ENCODE results near the gene ANXA6.
A peak's percentile ranks its signal among the peaks of the same experiment; 100 is the strongest.

ANXA6 gene

DNA sequence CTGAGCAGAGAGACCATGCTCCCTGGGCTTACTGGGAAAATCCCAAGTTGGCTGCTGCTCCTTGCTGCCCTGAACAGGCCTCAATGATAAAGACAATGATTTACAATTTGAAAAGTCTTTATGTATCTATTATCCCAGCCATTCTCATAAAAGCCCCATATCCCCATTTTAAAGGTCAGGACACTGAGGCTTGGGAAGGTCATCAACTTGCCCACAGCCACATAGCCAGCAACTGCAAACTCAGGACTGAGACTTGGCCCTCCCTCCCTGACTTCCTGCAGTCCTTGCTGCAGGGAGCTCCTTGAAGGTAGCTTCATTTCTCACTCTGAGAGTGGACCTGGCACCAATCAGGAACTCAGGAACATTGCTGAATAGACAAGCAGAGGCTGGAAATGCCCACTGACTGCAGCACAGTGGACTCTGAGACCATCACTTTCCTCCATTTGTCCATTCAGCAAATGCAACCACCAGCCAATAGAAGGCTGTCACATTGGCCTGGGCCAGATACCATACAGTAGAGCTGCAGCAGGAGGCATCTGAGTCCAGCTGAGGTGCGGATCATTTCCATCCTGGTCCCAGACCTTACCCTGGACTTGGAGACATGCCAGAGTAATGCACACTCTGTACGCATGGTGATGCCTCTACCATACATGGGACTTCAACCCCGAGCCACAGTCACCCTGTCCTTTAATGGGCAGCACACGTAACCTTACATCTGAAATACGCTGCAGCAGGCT, 95.0 kb downstream of the ANXA6 start:
- peak overlapping the region in 1 of 2 donors; percentile 15 for H3K4me3 ChIP-seq (ENCODE audit: low read length in 2 of 2)
- peaks cover 16 to 41% of the 10 kb centered on the region in 2 donors for H3K36me3 ChIP-seq (ENCODE audit: control insufficient read depth in 2 of 2, insufficient read depth in 2 of 2, low read length in 2 of 2)
- peak overlapping the region; percentile 37 for H3K27ac ChIP-seq (ENCODE audit: low read length)
- H3K9ac ChIP-seq (ENCODE audit: low read length in 2 of 2): no peak overlapping the region
- H3K27me3 ChIP-seq (ENCODE audit: control insufficient read depth in 1 of 2, insufficient read depth in 2 of 2, low read length in 2 of 2): no peaks in the 10 kb centered on the region
- peaks cover 63% of the 10 kb centered on the region for H3K4me1 ChIP-seq (ENCODE audit: control insufficient read depth, insufficient read depth, low read length)
- no peaks in the 10 kb centered on the region for H3K9me3 ChIP-seq (ENCODE audit: control insufficient read depth in 2 of 2, low read length in 2 of 2)

DNA sequence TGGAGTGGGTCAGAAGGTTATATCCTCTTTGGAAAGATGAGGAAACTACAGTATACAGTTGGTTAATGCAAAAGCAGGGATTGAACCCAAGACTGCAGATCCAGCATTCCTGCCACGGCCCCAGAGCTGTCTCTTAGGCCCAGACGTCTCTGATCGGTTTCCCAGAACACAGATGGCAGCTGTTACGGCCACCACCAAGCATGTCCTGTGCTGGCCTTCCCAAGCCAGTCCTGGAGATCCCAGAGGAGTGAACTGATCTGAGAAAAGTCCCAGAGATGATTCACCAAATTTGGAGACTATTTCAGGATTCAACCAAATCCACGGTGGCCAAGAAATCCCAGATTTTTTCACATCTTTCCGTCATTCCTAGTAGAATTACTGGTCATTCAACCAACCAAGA, 96.8 kb downstream of the ANXA6 start:
- no peaks in the 10 kb centered on the region for H3K27me3 ChIP-seq (ENCODE audit: control insufficient read depth in 1 of 2, insufficient read depth in 2 of 2, low read length in 2 of 2)
- peaks cover 50% of the 10 kb centered on the region for H3K4me1 ChIP-seq (ENCODE audit: control insufficient read depth, insufficient read depth, low read length)
- no peak overlapping the region for H3K9ac ChIP-seq (ENCODE audit: low read length in 2 of 2)
- no peak overlapping the region for H3K4me3 ChIP-seq (ENCODE audit: low read length in 2 of 2)
- no peak overlapping the region for H3K27ac ChIP-seq (ENCODE audit: low read length)
- no peaks in the 10 kb centered on the region for H3K9me3 ChIP-seq (ENCODE audit: control insufficient read depth in 2 of 2, low read length in 2 of 2)
- peaks cover 15 to 48% of the 10 kb centered on the region in 2 donors for H3K36me3 ChIP-seq (ENCODE audit: control insufficient read depth in 2 of 2, insufficient read depth in 2 of 2, low read length in 2 of 2)

DNA sequence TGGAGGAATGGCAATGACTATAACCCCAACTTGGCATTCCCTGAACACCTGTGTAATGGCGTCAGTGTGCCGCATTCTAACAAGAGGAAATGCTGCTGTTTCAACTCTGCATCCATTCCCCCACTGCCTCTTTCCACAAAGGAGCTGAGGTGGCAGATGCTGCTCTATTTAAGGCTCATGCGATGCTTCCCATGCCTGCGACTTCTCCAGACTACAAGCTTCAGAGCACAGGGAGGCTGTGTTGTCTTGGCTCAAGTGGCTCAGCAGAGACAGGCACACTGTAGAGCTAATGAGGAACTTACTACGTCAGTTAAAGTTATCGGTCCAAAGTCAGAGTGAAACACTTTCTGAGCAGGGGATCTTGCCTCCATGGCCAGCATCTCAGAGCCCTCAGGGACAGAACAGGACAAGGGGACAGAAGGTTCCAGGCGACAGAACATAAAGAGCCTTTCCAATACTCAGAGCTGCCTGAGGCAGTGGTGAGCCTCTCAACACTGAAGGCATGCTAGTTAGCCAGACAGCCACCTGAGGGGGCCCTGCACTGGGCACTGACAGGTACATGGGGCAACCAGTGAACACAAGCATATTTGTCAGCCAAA, 98.6 kb downstream of the ANXA6 start:
- Histone ChIP-seq H3K4me3 (ENCODE audit: low read length in 2 of 2) (no peak overlapping the region), H3K4me1 (ENCODE audit: control insufficient read depth, insufficient read depth, low read length) (peaks cover 39% of the 10 kb centered on the region), H3K36me3 (ENCODE audit: control insufficient read depth in 2 of 2, insufficient read depth in 2 of 2, low read length in 2 of 2) (peaks cover 25 to 58% of the 10 kb centered on the region in 2 donors), H3K27me3 (ENCODE audit: control insufficient read depth in 1 of 2, insufficient read depth in 2 of 2, low read length in 2 of 2) (no peaks in the 10 kb centered on the region), H3K27ac (ENCODE audit: low read length) (no peak overlapping the region), H3K9me3 (ENCODE audit: control insufficient read depth in 2 of 2, low read length in 2 of 2) (no peaks in the 10 kb centered on the region), H3K9ac (ENCODE audit: low read length in 2 of 2) (no peak overlapping the region)

DNA sequence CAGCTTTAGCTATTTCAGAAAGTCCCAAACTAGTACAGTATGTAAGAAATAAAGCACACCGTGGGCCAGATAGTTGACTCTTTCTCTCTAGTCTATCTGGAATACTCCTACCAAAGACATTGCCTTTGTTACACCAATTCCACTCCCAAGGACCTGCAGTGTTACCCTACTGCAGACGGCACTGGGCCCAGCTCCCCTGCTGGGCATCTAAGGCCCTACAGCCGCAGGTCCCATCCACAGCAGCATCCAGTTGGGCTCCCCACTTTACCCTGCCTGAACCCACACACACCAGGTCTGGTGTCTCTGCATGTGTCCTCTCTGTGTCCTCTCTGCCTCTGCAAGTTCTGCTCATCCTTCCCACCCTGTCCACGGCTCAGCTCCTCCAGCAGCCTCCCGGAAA, 99.3 kb downstream of the ANXA6 start:
- no peaks in the 10 kb centered on the region for H3K9me3 ChIP-seq (ENCODE audit: control insufficient read depth in 2 of 2, low read length in 2 of 2)
- H3K36me3 ChIP-seq (ENCODE audit: control insufficient read depth in 2 of 2, insufficient read depth in 2 of 2, low read length in 2 of 2): peaks cover 29 to 65% of the 10 kb centered on the region in 2 donors
- no peak overlapping the region for H3K4me3 ChIP-seq (ENCODE audit: low read length in 2 of 2)
- no peaks in the 10 kb centered on the region for H3K27me3 ChIP-seq (ENCODE audit: control insufficient read depth in 1 of 2, insufficient read depth in 2 of 2, low read length in 2 of 2)
- H3K9ac ChIP-seq (ENCODE audit: low read length in 2 of 2): no peak overlapping the region
- peaks cover 32% of the 10 kb centered on the region for H3K4me1 ChIP-seq (ENCODE audit: control insufficient read depth, insufficient read depth, low read length)
- H3K27ac ChIP-seq (ENCODE audit: low read length): no peak overlapping the region

DNA sequence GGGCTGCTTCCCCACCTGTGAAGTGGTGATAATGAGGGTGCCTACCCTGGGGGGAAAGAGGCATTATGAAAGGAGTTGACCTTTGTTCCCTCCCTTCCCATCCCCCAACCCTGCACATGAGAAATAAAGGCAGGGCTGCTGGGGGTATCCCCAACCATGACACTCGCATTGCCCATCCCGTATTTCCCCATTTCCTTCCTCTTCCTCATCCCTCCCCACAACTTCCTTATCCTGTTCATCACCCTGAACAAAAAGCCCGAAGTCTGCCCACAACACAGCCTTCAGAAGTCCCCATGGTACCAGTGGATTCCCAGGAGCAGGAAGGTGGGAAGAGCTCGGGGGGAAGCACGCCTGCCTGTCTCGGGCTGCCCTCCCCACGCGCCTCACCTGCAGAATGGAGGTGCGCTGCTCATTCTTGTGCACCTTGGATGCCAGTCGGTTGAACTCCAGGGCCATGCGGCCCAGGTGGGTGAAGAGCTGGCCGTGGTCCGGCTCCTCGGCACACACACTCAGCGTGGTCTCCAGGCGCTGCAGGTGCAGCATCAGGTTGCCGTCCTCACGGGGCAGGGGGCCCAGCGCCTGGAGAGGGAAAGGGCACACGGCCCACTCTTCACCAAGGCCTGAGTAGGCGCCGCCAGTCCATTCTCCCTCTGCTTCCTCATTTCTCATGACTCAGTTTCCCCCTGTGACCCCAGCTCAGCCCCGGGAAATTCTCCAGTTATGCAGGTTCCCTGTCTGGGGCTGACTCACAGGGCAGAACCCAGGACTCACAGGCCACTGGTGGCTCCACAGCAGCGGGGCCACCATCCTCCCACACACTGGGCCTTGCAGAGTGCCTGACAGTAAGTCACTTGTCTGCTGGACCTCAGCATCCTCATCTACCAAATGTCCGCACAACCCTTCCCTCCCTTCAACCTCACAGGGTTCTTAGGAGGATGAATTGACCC, 100.9 kb downstream of the ANXA6 start:
- Histone ChIP-seq H3K9me3 (ENCODE audit: control insufficient read depth in 2 of 2, low read length in 2 of 2) (no peaks in the 10 kb centered on the region), H3K4me1 (ENCODE audit: control insufficient read depth, insufficient read depth, low read length) (peaks cover 26% of the 10 kb centered on the region), H3K27ac (ENCODE audit: low read length) (no peak overlapping the region), H3K36me3 (ENCODE audit: control insufficient read depth in 2 of 2, insufficient read depth in 2 of 2, low read length in 2 of 2) (peaks cover 26 to 57% of the 10 kb centered on the region in 2 donors), H3K27me3 (ENCODE audit: control insufficient read depth in 1 of 2, insufficient read depth in 2 of 2, low read length in 2 of 2) (no peaks in the 10 kb centered on the region), H3K9ac (ENCODE audit: low read length in 2 of 2) (no peak overlapping the region), H3K4me3 (ENCODE audit: low read length in 2 of 2) (no peak overlapping the region)

DNA sequence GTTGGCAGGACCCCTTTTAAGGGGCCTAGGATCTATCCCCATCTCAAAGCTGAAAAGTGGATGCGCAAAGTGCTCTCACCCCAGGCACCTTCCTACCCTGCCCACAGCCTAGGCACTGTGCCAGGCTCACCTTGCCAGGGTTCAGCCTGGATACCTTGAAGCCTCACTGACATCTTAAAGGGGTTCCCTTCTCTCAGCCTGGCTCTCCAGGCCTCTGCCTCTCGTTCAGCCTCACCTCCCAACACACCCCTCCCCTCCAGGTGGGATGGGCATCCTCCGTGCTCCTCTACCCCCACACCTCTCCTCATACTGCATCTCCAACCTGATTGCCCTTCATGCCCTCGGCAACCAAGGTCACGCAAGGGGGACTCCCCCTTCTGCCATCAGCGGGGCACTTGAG, 102.2 kb downstream of the ANXA6 start:
- Histone ChIP-seq H3K4me3 (ENCODE audit: low read length in 2 of 2) (no peak overlapping the region), H3K9ac (ENCODE audit: low read length in 2 of 2) (no peak overlapping the region), H3K36me3 (ENCODE audit: control insufficient read depth in 2 of 2, insufficient read depth in 2 of 2, low read length in 2 of 2) (peaks cover 33 to 50% of the 10 kb centered on the region in 2 donors), H3K9me3 (ENCODE audit: control insufficient read depth in 2 of 2, low read length in 2 of 2) (no peaks in the 10 kb centered on the region), H3K27me3 (ENCODE audit: control insufficient read depth in 1 of 2, insufficient read depth in 2 of 2, low read length in 2 of 2) (no peaks in the 10 kb centered on the region), H3K4me1 (ENCODE audit: control insufficient read depth, insufficient read depth, low read length) (peaks cover 18% of the 10 kb centered on the region), H3K27ac (ENCODE audit: low read length) (no peak overlapping the region)

DNA sequence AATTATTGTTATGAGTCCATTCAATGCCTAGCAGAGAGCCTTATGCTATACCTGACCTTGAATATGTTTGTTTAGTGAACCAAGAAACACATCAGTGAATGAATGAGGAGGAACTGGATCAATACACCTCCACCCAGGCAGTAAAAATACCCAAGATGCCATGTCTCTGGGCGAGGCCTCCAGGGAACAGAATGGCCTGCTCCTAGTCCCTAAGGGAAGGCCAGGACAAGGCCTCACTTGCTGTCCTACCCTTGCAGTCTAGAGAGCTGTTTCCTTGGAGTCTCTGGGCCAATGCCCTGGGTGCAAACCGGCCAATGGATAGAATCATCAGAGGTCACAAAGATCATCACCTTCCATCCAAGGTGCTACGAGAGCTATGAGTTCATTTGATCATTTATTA, 102.9 kb downstream of the ANXA6 start:
- peaks cover 35 to 52% of the 10 kb centered on the region in 2 donors for H3K36me3 ChIP-seq (ENCODE audit: control insufficient read depth in 2 of 2, insufficient read depth in 2 of 2, low read length in 2 of 2)
- no peaks in the 10 kb centered on the region for H3K9me3 ChIP-seq (ENCODE audit: control insufficient read depth in 2 of 2, low read length in 2 of 2)
- H3K27me3 ChIP-seq (ENCODE audit: control insufficient read depth in 1 of 2, insufficient read depth in 2 of 2, low read length in 2 of 2): no peaks in the 10 kb centered on the region
- H3K27ac ChIP-seq (ENCODE audit: low read length): no peak overlapping the region
- H3K4me1 ChIP-seq (ENCODE audit: control insufficient read depth, insufficient read depth, low read length): peaks cover 12% of the 10 kb centered on the region
- H3K9ac ChIP-seq (ENCODE audit: low read length in 2 of 2): no peak overlapping the region
- H3K4me3 ChIP-seq (ENCODE audit: low read length in 2 of 2): no peak overlapping the region

DNA sequence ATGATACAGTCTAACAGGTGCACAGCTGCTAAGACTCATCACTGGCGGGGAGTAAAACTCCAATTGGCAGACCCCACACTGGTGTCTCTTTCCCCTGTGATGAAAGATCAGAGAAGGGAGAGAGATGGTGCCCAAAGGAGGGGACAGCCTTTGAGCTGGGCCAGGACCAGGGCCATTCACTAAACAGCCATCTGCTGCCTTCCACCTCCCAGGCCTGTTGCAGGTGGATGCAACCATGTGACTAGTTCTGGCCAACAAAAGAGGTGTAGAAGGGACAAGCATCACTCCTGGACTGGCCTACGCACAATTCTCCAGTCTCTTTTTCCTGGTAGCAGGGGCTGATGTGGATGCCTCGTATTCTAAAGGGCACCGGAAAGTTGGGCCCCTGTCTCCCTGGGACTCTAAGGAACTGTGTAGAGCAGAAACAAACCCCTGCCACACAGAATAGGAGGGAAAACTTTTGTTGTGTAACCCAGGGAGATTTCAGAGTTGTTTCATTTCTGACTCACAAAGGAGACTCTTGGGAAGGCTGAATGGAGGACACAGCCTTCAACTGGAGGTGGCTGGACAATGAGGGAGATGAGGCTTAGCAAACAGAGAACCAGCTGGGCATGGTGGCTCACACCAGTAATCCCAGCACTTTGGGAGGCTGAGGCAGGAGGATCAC, 103.7 kb downstream of the ANXA6 start:
- no peaks in the 10 kb centered on the region for H3K9me3 ChIP-seq (ENCODE audit: control insufficient read depth in 2 of 2, low read length in 2 of 2)
- no peaks in the 10 kb centered on the region for H3K27me3 ChIP-seq (ENCODE audit: control insufficient read depth in 1 of 2, insufficient read depth in 2 of 2, low read length in 2 of 2)
- no peak overlapping the region for H3K27ac ChIP-seq (ENCODE audit: low read length)
- H3K9ac ChIP-seq (ENCODE audit: low read length in 2 of 2): no peak overlapping the region
- H3K4me1 ChIP-seq (ENCODE audit: control insufficient read depth, insufficient read depth, low read length): peaks cover 10% of the 10 kb centered on the region
- peaks cover 41 to 56% of the 10 kb centered on the region in 2 donors for H3K36me3 ChIP-seq (ENCODE audit: control insufficient read depth in 2 of 2, insufficient read depth in 2 of 2, low read length in 2 of 2)
- no peak overlapping the region for H3K4me3 ChIP-seq (ENCODE audit: low read length in 2 of 2)

DNA sequence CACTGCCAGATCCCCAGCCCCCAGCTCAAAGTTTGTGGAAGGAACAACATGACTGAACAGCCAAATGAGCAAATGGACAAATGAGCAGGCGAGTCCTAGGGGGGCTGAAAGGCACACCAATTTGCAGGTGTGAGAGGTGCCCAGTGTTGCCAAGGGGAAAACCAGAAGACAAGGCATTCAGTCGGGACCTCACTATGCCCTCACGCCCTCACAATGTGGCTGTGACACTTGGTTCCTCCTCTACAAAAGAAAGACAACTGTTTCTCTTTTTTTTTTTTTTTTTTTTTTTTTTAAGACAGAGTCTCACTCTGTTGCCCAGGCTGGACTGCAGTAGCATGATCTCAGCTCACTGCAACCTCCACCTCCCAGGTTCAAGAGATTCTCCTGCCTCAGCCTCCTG, 104.7 kb downstream of the ANXA6 start:
- no peaks in the 10 kb centered on the region for H3K9me3 ChIP-seq (ENCODE audit: control insufficient read depth in 2 of 2, low read length in 2 of 2)
- peaks cover 13% of the 10 kb centered on the region for H3K4me1 ChIP-seq (ENCODE audit: control insufficient read depth, insufficient read depth, low read length)
- H3K27me3 ChIP-seq (ENCODE audit: control insufficient read depth in 1 of 2, insufficient read depth in 2 of 2, low read length in 2 of 2): no peaks in the 10 kb centered on the region
- no peak overlapping the region for H3K27ac ChIP-seq (ENCODE audit: low read length)
- H3K36me3 ChIP-seq (ENCODE audit: control insufficient read depth in 2 of 2, insufficient read depth in 2 of 2, low read length in 2 of 2): peaks cover 46 to 57% of the 10 kb centered on the region in 2 donors
- no peak overlapping the region for H3K9ac ChIP-seq (ENCODE audit: low read length in 2 of 2)
- H3K4me3 ChIP-seq (ENCODE audit: low read length in 2 of 2): no peak overlapping the region

DNA sequence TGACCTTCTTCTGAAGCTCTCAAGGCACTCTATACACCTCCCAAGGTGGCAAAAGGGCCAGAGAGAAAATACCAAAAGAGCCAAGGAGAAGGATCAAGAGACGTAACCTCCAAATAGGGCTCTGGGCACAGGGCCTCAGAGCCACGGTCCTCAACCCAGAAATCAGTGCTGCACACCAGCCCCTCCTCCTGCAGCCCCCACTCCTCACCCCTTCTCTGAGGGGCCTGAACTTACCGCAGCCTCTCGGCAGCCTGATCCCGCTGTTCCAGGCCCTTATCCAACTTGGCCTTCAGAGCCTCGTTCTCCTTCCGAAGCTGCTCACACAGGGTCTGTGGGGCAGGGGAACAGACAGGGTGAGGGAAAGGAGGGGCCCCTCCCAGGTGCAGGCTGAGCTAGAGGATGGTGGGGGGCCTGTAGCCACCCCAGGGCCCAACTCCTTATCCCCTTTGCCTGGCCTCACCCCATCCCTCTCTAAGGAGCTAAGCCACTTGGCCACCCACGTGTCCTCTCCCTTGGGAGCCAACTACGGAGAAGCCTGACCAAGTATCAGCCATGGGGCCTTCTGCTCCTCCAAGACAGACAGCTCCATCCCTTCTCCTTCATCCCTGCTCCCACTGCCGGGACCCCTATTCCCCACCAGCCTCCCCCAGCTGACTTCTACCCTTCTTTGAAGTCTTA, 105.5 kb downstream of the ANXA6 start:
- Histone ChIP-seq H3K4me1 (ENCODE audit: control insufficient read depth, insufficient read depth, low read length) (peaks cover 16% of the 10 kb centered on the region), H3K4me3 (ENCODE audit: low read length in 2 of 2) (no peak overlapping the region), H3K27me3 (ENCODE audit: control insufficient read depth in 1 of 2, insufficient read depth in 2 of 2, low read length in 2 of 2) (no peaks in the 10 kb centered on the region), H3K9ac (ENCODE audit: low read length in 2 of 2) (peak overlapping the region in 1 of 2 donors; percentile 21), H3K36me3 (ENCODE audit: control insufficient read depth in 2 of 2, insufficient read depth in 2 of 2, low read length in 2 of 2) (peaks cover 49 to 57% of the 10 kb centered on the region in 2 donors), H3K9me3 (ENCODE audit: control insufficient read depth in 2 of 2, low read length in 2 of 2) (no peaks in the 10 kb centered on the region), H3K27ac (ENCODE audit: low read length) (no peak overlapping the region)
